ENCODE data around the gene NUBPL. TPM values are rescaled to one million over a fixed set of nuclear protein-coding genes. Genes with fewer than 3 reads are reported as not detected.

Gene NUBPL
- total RNA-seq, 1 experiment from 2014 or later: 11.6 TPM

DNA sequence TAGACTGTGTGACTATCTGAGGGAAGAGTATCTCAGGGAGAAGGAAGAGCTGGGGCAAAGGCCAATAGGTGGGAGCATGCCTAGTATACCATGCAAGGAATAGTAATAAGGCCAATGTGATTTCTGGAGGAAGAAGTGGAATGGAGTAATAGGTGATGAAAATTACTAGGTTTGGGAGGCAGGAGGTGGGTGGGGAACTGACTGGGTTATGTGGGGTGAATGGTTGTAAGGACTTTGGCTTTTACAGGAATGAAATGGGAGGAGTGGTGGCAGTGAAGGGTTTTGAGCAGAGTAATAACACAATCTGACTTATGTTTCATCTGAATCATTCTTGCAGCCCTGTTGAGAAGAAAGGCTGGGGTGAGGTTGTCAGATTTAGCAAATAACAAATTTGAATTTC is 30.9 kb downstream of the NUBPL start:
- DNase-seq (ENCODE audit: low spot score) (no peak), ATAC-seq (no peak)
- Mint-ChIP-seq H3K27me3 (ENCODE audit: low read depth) (no peaks in the 10 kb centered on the region), H3K4me3 (no peak overlapping the region), H3K4me1 (peaks cover 3% of the 10 kb centered on the region; the same call in 1 of the 2 replicates), H3K9me3 (no peaks in the 10 kb centered on the region), H3K27ac (no peak overlapping the region), H3K36me3 (no peaks in the 10 kb centered on the region)
- ChIA-PET POLR2A (no interaction called here), CTCF (no interaction called here)
- TF ChIP-seq KAT7 (CRISPR knock-in tag; IDR thresholded peaks at IDR 0.05; ENCODE audit: borderline replicate concordance) (no peak), MYBL2 (CRISPR knock-in tag; IDR thresholded peaks at IDR 0.05) (no peak), RORB (CRISPR knock-in tag; IDR thresholded peaks at IDR 0.05) (no peak), TEAD1 (CRISPR knock-in tag; IDR thresholded peaks at IDR 0.05) (no peak), SP1 (CRISPR knock-in tag; conservative IDR thresholded peaks at IDR 0.05) (no peak), NFE2L1 (CRISPR knock-in tag; IDR thresholded peaks at IDR 0.05) (no peak), NFYB (CRISPR knock-in tag; conservative IDR thresholded peaks at IDR 0.05; ENCODE audit: low read depth) (no peak), ZNF396 (CRISPR knock-in tag; IDR thresholded peaks at IDR 0.05; ENCODE audit: borderline replicate concordance) (no peak), TP53 (CRISPR knock-in tag; IDR thresholded peaks at IDR 0.05) (no peak), TCF7 (CRISPR knock-in tag; IDR thresholded peaks at IDR 0.05; ENCODE audit: low read depth) (no peak)
- TF ChIP-seq, protein P1, sequence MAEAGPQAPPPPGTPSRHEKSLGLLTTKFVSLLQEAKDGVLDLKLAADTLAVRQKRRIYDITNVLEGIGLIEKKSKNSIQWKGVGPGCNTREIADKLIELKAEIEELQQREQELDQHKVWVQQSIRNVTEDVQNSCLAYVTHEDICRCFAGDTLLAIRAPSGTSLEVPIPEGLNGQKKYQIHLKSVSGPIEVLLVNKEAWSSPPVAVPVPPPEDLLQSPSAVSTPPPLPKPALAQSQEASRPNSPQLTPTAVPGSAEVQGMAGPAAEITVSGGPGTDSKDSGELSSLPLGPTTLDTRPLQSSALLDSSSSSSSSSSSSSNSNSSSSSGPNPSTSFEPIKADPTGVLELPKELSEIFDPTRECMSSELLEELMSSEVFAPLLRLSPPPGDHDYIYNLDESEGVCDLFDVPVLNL (CRISPR knock-in tag; IDR thresholded peaks at IDR 0.05; ENCODE audit: borderline replicate concordance, low read depth): no peak
- TF ChIP-seq, protein P2, sequence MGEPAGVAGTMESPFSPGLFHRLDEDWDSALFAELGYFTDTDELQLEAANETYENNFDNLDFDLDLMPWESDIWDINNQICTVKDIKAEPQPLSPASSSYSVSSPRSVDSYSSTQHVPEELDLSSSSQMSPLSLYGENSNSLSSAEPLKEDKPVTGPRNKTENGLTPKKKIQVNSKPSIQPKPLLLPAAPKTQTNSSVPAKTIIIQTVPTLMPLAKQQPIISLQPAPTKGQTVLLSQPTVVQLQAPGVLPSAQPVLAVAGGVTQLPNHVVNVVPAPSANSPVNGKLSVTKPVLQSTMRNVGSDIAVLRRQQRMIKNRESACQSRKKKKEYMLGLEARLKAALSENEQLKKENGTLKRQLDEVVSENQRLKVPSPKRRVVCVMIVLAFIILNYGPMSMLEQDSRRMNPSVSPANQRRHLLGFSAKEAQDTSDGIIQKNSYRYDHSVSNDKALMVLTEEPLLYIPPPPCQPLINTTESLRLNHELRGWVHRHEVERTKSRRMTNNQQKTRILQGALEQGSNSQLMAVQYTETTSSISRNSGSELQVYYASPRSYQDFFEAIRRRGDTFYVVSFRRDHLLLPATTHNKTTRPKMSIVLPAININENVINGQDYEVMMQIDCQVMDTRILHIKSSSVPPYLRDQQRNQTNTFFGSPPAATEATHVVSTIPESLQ (CRISPR knock-in tag; IDR thresholded peaks at IDR 0.05): no peak
- TF ChIP-seq, protein P3, sequence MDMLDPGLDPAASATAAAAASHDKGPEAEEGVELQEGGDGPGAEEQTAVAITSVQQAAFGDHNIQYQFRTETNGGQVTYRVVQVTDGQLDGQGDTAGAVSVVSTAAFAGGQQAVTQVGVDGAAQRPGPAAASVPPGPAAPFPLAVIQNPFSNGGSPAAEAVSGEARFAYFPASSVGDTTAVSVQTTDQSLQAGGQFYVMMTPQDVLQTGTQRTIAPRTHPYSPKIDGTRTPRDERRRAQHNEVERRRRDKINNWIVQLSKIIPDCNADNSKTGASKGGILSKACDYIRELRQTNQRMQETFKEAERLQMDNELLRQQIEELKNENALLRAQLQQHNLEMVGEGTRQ (CRISPR knock-in tag; IDR thresholded peaks at IDR 0.05): no peak
- TF ChIP-seq, protein P4, sequence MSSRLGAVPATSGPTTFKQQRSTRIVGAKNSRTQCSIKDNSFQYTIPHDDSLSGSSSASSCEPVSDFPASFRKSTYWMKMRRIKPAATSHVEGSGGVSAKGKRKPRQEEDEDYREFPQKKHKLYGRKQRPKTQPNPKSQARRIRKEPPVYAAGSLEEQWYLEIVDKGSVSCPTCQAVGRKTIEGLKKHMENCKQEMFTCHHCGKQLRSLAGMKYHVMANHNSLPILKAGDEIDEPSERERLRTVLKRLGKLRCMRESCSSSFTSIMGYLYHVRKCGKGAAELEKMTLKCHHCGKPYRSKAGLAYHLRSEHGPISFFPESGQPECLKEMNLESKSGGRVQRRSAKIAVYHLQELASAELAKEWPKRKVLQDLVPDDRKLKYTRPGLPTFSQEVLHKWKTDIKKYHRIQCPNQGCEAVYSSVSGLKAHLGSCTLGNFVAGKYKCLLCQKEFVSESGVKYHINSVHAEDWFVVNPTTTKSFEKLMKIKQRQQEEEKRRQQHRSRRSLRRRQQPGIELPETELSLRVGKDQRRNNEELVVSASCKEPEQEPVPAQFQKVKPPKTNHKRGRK (CRISPR knock-in tag; IDR thresholded peaks at IDR 0.05; ENCODE audit: borderline replicate concordance): no peak
- TF ChIP-seq, protein P5, sequence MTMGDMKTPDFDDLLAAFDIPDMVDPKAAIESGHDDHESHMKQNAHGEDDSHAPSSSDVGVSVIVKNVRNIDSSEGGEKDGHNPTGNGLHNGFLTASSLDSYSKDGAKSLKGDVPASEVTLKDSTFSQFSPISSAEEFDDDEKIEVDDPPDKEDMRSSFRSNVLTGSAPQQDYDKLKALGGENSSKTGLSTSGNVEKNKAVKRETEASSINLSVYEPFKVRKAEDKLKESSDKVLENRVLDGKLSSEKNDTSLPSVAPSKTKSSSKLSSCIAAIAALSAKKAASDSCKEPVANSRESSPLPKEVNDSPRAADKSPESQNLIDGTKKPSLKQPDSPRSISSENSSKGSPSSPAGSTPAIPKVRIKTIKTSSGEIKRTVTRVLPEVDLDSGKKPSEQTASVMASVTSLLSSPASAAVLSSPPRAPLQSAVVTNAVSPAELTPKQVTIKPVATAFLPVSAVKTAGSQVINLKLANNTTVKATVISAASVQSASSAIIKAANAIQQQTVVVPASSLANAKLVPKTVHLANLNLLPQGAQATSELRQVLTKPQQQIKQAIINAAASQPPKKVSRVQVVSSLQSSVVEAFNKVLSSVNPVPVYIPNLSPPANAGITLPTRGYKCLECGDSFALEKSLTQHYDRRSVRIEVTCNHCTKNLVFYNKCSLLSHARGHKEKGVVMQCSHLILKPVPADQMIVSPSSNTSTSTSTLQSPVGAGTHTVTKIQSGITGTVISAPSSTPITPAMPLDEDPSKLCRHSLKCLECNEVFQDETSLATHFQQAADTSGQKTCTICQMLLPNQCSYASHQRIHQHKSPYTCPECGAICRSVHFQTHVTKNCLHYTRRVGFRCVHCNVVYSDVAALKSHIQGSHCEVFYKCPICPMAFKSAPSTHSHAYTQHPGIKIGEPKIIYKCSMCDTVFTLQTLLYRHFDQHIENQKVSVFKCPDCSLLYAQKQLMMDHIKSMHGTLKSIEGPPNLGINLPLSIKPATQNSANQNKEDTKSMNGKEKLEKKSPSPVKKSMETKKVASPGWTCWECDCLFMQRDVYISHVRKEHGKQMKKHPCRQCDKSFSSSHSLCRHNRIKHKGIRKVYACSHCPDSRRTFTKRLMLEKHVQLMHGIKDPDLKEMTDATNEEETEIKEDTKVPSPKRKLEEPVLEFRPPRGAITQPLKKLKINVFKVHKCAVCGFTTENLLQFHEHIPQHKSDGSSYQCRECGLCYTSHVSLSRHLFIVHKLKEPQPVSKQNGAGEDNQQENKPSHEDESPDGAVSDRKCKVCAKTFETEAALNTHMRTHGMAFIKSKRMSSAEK (CRISPR knock-in tag; IDR thresholded peaks at IDR 0.05; ENCODE audit: borderline replicate concordance): no peak
- TF ChIP-seq, protein P6, sequence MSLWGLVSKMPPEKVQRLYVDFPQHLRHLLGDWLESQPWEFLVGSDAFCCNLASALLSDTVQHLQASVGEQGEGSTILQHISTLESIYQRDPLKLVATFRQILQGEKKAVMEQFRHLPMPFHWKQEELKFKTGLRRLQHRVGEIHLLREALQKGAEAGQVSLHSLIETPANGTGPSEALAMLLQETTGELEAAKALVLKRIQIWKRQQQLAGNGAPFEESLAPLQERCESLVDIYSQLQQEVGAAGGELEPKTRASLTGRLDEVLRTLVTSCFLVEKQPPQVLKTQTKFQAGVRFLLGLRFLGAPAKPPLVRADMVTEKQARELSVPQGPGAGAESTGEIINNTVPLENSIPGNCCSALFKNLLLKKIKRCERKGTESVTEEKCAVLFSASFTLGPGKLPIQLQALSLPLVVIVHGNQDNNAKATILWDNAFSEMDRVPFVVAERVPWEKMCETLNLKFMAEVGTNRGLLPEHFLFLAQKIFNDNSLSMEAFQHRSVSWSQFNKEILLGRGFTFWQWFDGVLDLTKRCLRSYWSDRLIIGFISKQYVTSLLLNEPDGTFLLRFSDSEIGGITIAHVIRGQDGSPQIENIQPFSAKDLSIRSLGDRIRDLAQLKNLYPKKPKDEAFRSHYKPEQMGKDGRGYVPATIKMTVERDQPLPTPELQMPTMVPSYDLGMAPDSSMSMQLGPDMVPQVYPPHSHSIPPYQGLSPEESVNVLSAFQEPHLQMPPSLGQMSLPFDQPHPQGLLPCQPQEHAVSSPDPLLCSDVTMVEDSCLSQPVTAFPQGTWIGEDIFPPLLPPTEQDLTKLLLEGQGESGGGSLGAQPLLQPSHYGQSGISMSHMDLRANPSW (CRISPR knock-in tag; conservative IDR thresholded peaks at IDR 0.05; ENCODE audit: low read depth): no peak
- TF ChIP-seq, protein P7, sequence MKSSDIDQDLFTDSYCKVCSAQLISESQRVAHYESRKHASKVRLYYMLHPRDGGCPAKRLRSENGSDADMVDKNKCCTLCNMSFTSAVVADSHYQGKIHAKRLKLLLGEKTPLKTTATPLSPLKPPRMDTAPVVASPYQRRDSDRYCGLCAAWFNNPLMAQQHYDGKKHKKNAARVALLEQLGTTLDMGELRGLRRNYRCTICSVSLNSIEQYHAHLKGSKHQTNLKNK (CRISPR knock-in tag; IDR thresholded peaks at IDR 0.05): no peak
- TF ChIP-seq, protein P8, sequence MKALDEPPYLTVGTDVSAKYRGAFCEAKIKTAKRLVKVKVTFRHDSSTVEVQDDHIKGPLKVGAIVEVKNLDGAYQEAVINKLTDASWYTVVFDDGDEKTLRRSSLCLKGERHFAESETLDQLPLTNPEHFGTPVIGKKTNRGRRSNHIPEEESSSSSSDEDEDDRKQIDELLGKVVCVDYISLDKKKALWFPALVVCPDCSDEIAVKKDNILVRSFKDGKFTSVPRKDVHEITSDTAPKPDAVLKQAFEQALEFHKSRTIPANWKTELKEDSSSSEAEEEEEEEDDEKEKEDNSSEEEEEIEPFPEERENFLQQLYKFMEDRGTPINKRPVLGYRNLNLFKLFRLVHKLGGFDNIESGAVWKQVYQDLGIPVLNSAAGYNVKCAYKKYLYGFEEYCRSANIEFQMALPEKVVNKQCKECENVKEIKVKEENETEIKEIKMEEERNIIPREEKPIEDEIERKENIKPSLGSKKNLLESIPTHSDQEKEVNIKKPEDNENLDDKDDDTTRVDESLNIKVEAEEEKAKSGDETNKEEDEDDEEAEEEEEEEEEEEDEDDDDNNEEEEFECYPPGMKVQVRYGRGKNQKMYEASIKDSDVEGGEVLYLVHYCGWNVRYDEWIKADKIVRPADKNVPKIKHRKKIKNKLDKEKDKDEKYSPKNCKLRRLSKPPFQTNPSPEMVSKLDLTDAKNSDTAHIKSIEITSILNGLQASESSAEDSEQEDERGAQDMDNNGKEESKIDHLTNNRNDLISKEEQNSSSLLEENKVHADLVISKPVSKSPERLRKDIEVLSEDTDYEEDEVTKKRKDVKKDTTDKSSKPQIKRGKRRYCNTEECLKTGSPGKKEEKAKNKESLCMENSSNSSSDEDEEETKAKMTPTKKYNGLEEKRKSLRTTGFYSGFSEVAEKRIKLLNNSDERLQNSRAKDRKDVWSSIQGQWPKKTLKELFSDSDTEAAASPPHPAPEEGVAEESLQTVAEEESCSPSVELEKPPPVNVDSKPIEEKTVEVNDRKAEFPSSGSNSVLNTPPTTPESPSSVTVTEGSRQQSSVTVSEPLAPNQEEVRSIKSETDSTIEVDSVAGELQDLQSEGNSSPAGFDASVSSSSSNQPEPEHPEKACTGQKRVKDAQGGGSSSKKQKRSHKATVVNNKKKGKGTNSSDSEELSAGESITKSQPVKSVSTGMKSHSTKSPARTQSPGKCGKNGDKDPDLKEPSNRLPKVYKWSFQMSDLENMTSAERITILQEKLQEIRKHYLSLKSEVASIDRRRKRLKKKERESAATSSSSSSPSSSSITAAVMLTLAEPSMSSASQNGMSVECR (CRISPR knock-in tag; IDR thresholded peaks at IDR 0.05; ENCODE audit: borderline replicate concordance): no peak

All from WTC11 (cell line).